Stomach (tissue), 9 donors: ENCODE data around the gene TRA2B. TPM values are rescaled to one million over a fixed set of nuclear protein-coding genes. Genes with fewer than 3 reads are reported as not detected.

Experiments used
- DNase-seq, 2 donors: peaks; one replicate each; pipeline versions ENCODE4 v3.0.0 to v3.0.0-alpha.2; 2013 to 2019
- H3K27ac ChIP-seq, 5 donors: fragments of 200-600 bp in 4 of 5; sonication (generic) in 4 of 5; one replicate each; pipeline ENCODE4 v1.5.1; 2013 to 2019; ENCODE audit warnings: mild to moderate bottlenecking in 1 of 5, moderate library complexity in 1 of 5
- H3K27me3 ChIP-seq, 3 donors: fragments of 200-600 bp; sonication (generic); one replicate each; pipeline ENCODE4 v1.5.1; 2017 to 2019; ENCODE audit warnings: mixed run types in 1 of 3
- H3K36me3 ChIP-seq, 4 donors: fragments of 200-600 bp; sonication (generic); 1 replicate in 3 of 4; 2 replicates in 1 of 4; pipeline ENCODE4 v1.5.1; 2016 to 2019
- H3K4me1 ChIP-seq, 4 donors: fragments of 200-600 bp; sonication (generic); one replicate each; pipeline ENCODE4 v1.5.1; 2016 to 2019
- H3K4me3 ChIP-seq, 4 donors: fragments of 200-600 bp; sonication (generic) in 3 of 4; one replicate each; pipeline ENCODE4 v1.5.1; 2016 to 2019; ENCODE audit warnings: mild to moderate bottlenecking in 1 of 4
- H3K9me3 ChIP-seq, 4 donors: fragments of 200-600 bp; sonication (generic); one replicate each; pipeline ENCODE4 v1.5.1; 2016 to 2019
- CTCF ChIP-seq, 7 experiments: fragments of 450-650 bp in 4 of 7; fragments of 200-600 bp in 3 of 7; sonication (generic) in 3 of 7; IDR thresholded peaks; one replicate each; pipeline ENCODE4 v1.5.1; 2016 to 2019; ENCODE audit warnings: antibody characterized with exemption in 7 of 7, control low read depth in 2 of 7, mild to moderate bottlenecking in 1 of 7
- EP300 ChIP-seq: sonication (generic); formaldehyde crosslinking; IDR thresholded peaks from one replicate; pipeline ENCODE4 v1.6.1; 2017; ENCODE audit warnings: antibody characterized with exemption
- POLR2A ChIP-seq, 4 donors: fragments of 450-650 bp; IDR thresholded peaks; one replicate each; pipeline ENCODE4 v1.6.1; 2016; ENCODE audit warnings: antibody characterized with exemption in 4 of 4, control low read depth in 2 of 4, mild to moderate bottlenecking in 1 of 4, moderate library complexity in 1 of 4
- POLR2AphosphoS5 ChIP-seq, 3 donors: sonication (generic); formaldehyde crosslinking; IDR thresholded peaks; one replicate each; pipeline ENCODE4 v1.6.1; 2016; ENCODE audit warnings: antibody characterized with exemption in 3 of 3
- WGBS, 5 donors: extraction: QIAGEN DNeasy Blood & Tissue Kit in 3 of 5; methylation state at CpG; one replicate each; pipeline versions ENCODE4 v1.1.5 to v1.1.7; 2013 to 2018; 5-methylcytosine and 5-hydroxymethylcytosine counted together
- intact Hi-C: fragments of 100-400 bp; cut with DNase I; formaldehyde crosslinking; loops from one replicate; pipeline ENCODE4 v1.15.1; 2023; ENCODE audit warnings: low total_unique reads
- polyA plus RNA-seq, 3 donors: library from polyadenylated mRNA; stranded (reverse); fragments of 200-250 nt; gene quantifications; one replicate each; pipeline ENCODE4 v1.2.3, GENCODE V29; 2013
- total RNA-seq, 5 donors: library from RNA; depleted of rRNA; stranded (reverse); fragments of >200 nt; gene quantifications; one replicate each; pipeline versions ENCODE4 v1.1.0 to v1.2.3, GENCODE V29; 2014 to 2016
- donor health status: healthy with polysubstance abuse.
- donor health status: Bipolar disorder and iron deficiency.
- donor health status: healthy.

Gene TRA2B
- total and polyA plus RNA-seq, 8 donors = 55.8 to 298 (median 103) TPM

DNA sequence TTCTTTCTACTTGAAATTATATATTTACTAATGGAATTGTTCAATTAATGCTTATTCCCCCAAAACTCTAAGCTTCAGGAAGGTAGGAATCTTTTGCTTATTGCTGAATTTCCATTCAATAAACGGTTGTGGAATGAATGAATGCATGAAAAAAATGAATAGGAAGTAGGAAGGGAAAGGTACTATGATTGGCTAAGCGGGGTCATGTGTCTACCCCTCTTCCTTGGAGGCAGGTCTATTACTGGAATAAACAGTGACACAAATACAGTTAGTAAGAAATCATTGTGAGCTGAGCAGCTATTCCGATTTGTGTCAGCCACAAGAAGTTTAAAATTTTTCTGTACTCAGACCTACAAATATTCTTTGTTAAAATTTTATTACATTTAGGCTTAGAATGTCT, 10.5 kb upstream of the TRA2B start:
- no peak overlapping the region for H3K4me3 ChIP-seq
- peaks cover 0 to 13% (median 7%) of the 10 kb centered on the region in 4 donors for H3K9me3 ChIP-seq
- intact Hi-C loops = no loop called here
- WGBS, 5 donors = 75 to 80% (median 77%) methylated on average over 3 of the region's 3 CpGs
- peaks cover under 1 to 4% (median 3%) of the 10 kb centered on the region in 4 donors for H3K4me1 ChIP-seq
- H3K27ac ChIP-seq = no peak overlapping the region
- DNase-seq = no peak
- no peaks in the 10 kb centered on the region for H3K36me3 ChIP-seq
- no peak for TF ChIP-seq POLR2AphosphoS5 (IDR thresholded peaks at IDR 0.05)
- no peak for TF ChIP-seq CTCF (IDR thresholded peaks at IDR 0.05)
- no peak for TF ChIP-seq EP300
- no peak for TF ChIP-seq POLR2A (IDR thresholded peaks at IDR 0.05)
- H3K27me3 ChIP-seq = peaks cover 0 to 20% (median 0%) of the 10 kb centered on the region in 3 donors

DNA sequence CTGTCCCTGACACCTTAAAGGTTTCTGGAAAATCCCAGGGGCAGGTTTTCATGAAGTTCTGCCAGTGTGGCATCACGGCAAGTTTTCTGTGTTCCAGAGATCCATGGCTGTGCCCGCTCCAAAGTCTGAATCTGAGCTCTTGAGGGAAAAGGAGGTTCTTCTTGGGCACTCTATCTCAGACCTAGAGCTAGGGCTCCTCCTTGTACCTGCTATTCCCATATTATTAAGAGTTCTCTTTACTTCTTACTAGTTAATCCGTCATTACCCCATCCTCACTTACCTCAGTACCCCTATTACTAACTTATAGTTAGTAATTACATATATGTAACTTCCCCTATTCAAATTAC, 5.9 kb upstream of the TRA2B start:
- WGBS, 5 donors = 18 to 41% (median 35%) methylated on average over 3 of the region's 3 CpGs
- Histone ChIP-seq H3K4me3 (no peak overlapping the region), H3K36me3 (no peaks in the 10 kb centered on the region), H3K27ac (no peak overlapping the region), H3K4me1 (peaks cover 4 to 17% (median 9%) of the 10 kb centered on the region in 4 donors), H3K27me3 (peaks cover 0 to 10% (median 0%) of the 10 kb centered on the region in 3 donors), H3K9me3 (no peaks in the 10 kb centered on the region)
- intact Hi-C loops = no loop called here
- TF ChIP-seq POLR2A (IDR thresholded peaks at IDR 0.05) (no peak), CTCF (IDR thresholded peaks at IDR 0.05) (peak in 1 of 7 experiments; percentile 0), EP300 (no peak), POLR2AphosphoS5 (IDR thresholded peaks at IDR 0.05) (no peak)
- no peak for DNase-seq

DNA sequence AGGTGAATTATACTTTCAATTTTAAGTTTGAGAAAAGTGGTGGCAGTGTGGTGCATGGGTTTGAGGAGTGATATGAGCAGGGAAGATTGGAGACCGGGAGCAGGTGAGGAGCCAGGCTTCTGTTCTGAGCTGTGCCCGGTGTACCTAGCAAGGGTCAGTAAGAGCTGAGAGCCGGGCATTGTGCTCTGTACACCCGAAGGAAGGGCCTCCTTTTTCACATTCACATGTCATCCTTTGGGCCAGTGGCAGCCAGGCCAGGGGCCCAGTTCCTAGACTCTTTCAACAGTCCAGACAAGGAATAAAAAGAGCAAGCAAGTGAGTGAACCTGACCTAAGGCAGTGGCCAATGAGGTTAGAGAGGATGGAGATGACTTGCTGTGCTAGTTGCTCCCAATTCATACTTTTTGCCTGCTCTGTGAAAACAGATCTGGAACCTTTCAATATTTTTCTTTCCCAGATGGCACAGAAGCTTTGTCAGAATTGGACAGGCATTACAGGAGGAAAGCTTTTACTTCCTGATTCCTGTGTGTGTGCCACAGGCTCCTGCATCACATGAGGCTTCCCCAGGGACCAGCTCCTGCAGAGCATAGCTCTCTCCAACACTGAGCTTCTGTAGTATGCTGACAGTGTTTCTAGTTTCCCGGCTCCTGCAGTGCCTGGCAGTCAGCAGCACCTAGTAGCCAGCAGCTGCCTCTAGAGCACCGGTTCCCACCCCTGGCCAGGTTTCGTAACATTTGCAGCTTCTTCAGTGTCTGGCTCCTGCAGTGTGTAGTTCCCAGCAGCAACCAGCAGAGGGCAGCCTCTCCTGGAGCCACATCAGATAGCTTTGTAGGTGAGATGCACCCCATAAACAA, 5.3 kb upstream of the TRA2B start:
- Histone ChIP-seq H3K27ac (peak overlapping the region in 3 of 5 donors; percentile 43 to 49 (median 43)), H3K9me3 (no peaks in the 10 kb centered on the region), H3K4me3 (peak overlapping the region in 2 of 4 donors; percentile 6 to 14), H3K36me3 (no peaks in the 10 kb centered on the region), H3K27me3 (peaks cover 0 to 10% (median 0%) of the 10 kb centered on the region in 3 donors), H3K4me1 (peaks cover 4 to 17% (median 11%) of the 10 kb centered on the region in 4 donors)
- intact Hi-C loops = no loop called here
- TF ChIP-seq EP300 = no peak
- TF ChIP-seq POLR2AphosphoS5 (IDR thresholded peaks at IDR 0.05) = peak in 1 of 3 donors; percentile 56
- TF ChIP-seq CTCF (IDR thresholded peaks at IDR 0.05) = peak in 6 of 7 experiments; percentile 6 to 99 (median 94)
- TF ChIP-seq POLR2A (IDR thresholded peaks at IDR 0.05) = no peak
- 50 to 74% (median 54%) methylated on average over 5 to 7 of the region's 7 CpGs for WGBS, 5 donors
- DNase-seq = peak; percentile 85 to 92

- Histone ChIP-seq H3K27ac (no peak overlapping the region), H3K36me3 (no peaks in the 10 kb centered on the region), H3K9me3 (no peaks in the 10 kb centered on the region), H3K27me3 (peaks cover 0 to 10% (median 0%) of the 10 kb centered on the region in 3 donors), H3K4me1 (peaks cover 4 to 17% (median 11%) of the 10 kb centered on the region in 4 donors), H3K4me3 (no peak overlapping the region)
- no peak for DNase-seq
- TF ChIP-seq POLR2A (IDR thresholded peaks at IDR 0.05) (no peak), POLR2AphosphoS5 (IDR thresholded peaks at IDR 0.05) (no peak), CTCF (IDR thresholded peaks at IDR 0.05) (no peak), EP300 (no peak)
- 95 to 98% (median 96%) methylated on average over 3 of the region's 3 CpGs for whole genome bisulfite sequencing, 5 donors
- intact Hi-C loops = no loop called here
Measured at GRCh38 chr3:185942396-185942795, 4.6 kb upstream of the TRA2B start.
